Effector memory CD8-positive, alpha-beta T cell (primary cell): Measurements from ENCODE around the gene PROZ.

Source experiments
- ATAC-seq: fragments of 150-1000 bp; cut with Tn5 transposase; replicated peaks from 2 replicates; pipeline ENCODE4 v1.10.0; 2021; ENCODE audit warnings: mild to moderate bottlenecking, moderate library complexity
- DNase-seq, 3 experiments: peaks; one replicate each; pipeline ENCODE4 v3.0.0; 2021
- H3K27ac Mint-ChIP-seq, 2 donors: one replicate each; pipeline ENCODE4 v1.8.0; 2022; ENCODE audit warnings: mild to moderate bottlenecking in 2 of 2, mixed read lengths in 2 of 2, moderate library complexity in 2 of 2
- H3K27me3 Mint-ChIP-seq, 2 donors: one replicate each; pipeline ENCODE4 v1.8.0; 2022; ENCODE audit warnings: mixed read lengths in 2 of 2
- H3K36me3 Mint-ChIP-seq: one replicate; pipeline ENCODE4 v1.8.0; 2022; ENCODE audit warnings: mild to moderate bottlenecking, moderate library complexity, mixed read lengths; ENCODE audit not compliant: insufficient read depth
- H3K4me1 Mint-ChIP-seq, 2 donors: one replicate each; pipeline ENCODE4 v1.8.0; 2022; ENCODE audit warnings: low read depth in 2 of 2, mixed read lengths in 2 of 2
- H3K4me3 Mint-ChIP-seq, 2 donors: one replicate each; pipeline ENCODE4 v1.8.0; 2022; ENCODE audit warnings: mild to moderate bottlenecking in 2 of 2, mixed read lengths in 2 of 2, moderate library complexity in 2 of 2
- H3K9me3 Mint-ChIP-seq, 2 donors: one replicate each; pipeline ENCODE4 v1.8.0; 2022; ENCODE audit warnings: mixed read lengths in 2 of 2

The PROZ gene

DNA sequence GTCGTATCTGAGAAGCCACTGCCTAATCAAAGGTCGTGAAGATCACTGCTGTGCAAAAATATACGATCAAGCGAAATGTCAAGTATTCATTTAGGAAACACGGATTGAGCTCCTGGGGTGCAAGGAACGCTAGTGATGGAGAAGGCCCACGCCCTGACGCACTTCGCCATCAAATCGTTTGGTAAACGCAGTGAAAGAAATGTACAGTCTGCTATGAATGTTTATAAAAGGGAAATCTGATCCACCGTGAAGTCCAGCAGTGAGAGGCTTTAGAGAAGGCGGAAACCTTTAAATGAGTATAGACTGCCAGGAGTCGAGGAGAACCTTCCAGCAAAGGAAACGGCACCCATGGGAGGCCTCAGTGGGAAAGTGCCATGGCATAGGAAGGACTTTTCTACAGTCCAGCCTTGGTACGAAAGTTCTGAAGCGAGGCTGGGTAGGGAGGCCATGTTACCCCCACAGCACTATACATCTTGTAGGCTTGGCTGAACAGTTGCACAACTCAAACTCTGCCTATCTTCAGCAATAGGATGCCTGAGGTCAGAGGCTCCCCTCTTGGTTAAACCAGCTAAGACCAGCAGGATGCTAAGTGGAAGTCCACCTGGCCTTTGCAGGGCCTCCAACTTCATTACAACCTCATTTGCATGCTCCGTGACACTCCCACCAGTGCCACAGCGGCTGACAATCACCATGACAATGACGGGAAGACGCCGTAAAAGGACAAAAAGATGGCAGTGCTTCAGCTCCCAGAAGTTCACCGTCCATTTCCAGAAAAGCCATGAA, 29.6 kb downstream of the PROZ start:
- H3K36me3 Mint-ChIP-seq: peaks cover 37% of the 10 kb centered on the region
- H3K9me3 Mint-ChIP-seq: no peaks in the 10 kb centered on the region
- H3K27ac Mint-ChIP-seq: peak overlapping the region; percentile 77 to 98
- peak overlapping the region in 1 of 2 donors; percentile 70 for H3K4me3 Mint-ChIP-seq
- DNase-seq (no peak), ATAC-seq (no peak)
- H3K27me3 Mint-ChIP-seq: no peaks in the 10 kb centered on the region
- peaks cover 39 to 46% of the 10 kb centered on the region in 2 donors for H3K4me1 Mint-ChIP-seq

DNA sequence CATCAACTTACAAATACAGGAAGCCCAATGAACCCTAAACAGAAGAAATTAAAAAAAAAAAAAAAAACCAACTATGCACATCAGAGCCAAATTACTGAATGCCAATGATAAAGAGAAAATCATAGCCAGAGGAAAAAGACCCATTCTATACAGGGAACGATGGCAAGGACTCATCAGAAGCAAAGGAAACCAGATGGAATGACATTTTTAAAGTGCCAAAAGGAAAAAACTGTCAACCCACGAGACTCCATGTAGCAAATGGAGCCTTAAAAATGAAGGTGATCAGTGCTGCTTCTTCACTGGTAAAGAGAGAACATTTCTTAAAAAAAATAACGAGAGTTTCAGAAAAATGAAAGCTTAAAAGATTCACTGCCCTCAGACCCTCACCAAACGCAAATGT, 31.7 kb downstream of the PROZ start:
- no peak for DNase-seq
- H3K4me1 Mint-ChIP-seq: peaks cover 25 to 32% of the 10 kb centered on the region in 2 donors
- no peak overlapping the region for H3K4me3 Mint-ChIP-seq
- no peaks in the 10 kb centered on the region for H3K27me3 Mint-ChIP-seq
- H3K27ac Mint-ChIP-seq: peak overlapping the region in 1 of 2 donors; percentile 72
- no peaks in the 10 kb centered on the region for H3K9me3 Mint-ChIP-seq
- peaks cover 39% of the 10 kb centered on the region for H3K36me3 Mint-ChIP-seq
- no peak for ATAC-seq

- DNase-seq (no peak), ATAC-seq (no peak)
- Mint-ChIP-seq H3K4me3 (no peak overlapping the region), H3K27ac (no peak overlapping the region), H3K27me3 (no peaks in the 10 kb centered on the region), H3K4me1 (peaks cover 9 to 14% of the 10 kb centered on the region in 2 donors), H3K36me3 (peaks cover 46% of the 10 kb centered on the region), H3K9me3 (no peaks in the 10 kb centered on the region)
These were observed 33.8 kb downstream of the PROZ start for GRCh38 chr13:113192279-113192678.

- Mint-ChIP-seq H3K27me3 (no peaks in the 10 kb centered on the region), H3K36me3 (peaks cover 52% of the 10 kb centered on the region), H3K9me3 (no peaks in the 10 kb centered on the region), H3K4me3 (no peak overlapping the region), H3K27ac (no peak overlapping the region), H3K4me1 (peaks cover 4 to 11% of the 10 kb centered on the region in 2 donors)
- ATAC-seq (no peak), DNase-seq (no peak)
These were observed 34.5 kb downstream of the PROZ start for GRCh38 chr13:113192902-113193301.

DNA sequence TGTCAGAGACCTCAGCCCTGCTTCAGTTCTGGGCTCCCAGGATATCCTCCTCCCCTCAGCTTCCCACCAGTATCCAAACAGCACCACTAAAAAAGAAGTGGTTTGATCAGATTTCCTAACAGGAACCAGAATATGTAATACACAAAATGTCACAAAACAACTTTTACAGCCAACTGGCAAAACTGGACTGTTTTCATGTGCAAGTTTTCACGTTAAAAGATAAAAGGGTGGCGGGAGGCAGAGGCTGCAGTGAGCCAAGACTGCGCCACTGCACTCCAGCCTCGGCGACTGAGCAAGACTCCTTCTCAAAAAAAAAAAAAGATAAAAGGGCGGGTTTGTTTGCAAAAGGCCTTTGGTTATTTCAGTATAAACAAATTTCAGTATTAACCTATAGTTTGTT, 36.9 kb downstream of the PROZ start:
- Mint-ChIP-seq H3K4me1 (peaks cover 0 to 1% of the 10 kb centered on the region in 2 donors), H3K36me3 (peaks cover 65% of the 10 kb centered on the region)
- no peak for ATAC-seq

DNA sequence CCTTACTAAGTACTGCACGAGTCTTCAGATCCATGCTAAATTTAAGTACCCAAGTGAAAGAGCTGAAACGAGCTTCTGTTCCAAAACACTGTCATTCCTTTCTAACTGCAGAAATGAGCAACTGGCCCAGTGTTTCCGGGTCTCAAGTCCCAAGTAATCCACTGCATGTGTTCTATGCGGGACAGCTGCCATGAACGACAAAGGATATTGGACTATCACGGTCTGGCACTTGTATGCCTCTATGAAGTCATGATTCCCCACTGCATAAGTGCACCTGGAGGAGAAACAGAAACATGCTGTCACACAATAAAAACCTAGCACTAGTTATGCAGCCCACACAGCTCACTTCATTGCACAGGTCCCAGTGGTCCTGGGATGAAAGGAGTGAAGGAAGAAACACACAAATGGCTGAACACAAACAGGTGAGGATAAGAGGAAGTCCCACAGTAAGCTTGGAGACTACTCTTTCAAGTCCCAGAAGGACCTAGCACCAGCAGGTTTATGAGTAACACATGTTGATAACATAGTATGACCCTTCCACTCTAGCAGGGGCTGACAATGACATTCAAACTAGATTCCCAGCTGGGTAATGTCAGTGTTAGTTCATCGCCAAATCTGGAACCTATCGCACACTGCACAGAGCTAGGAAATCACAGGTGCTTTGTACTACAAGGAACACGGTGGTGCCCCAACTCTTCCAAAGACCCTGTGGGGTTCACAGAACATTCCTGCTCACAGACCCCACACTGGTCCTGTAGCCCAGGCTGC, 38.7 kb downstream of the PROZ start:
- H3K4me1 Mint-ChIP-seq: peaks cover 7 to 8% of the 10 kb centered on the region in 2 donors
- H3K36me3 Mint-ChIP-seq: peaks cover 67% of the 10 kb centered on the region
- H3K27me3 Mint-ChIP-seq: no peaks in the 10 kb centered on the region
- DNase-seq: no peak
- no peaks in the 10 kb centered on the region for H3K9me3 Mint-ChIP-seq
- no peak overlapping the region for H3K27ac Mint-ChIP-seq
- H3K4me3 Mint-ChIP-seq: no peak overlapping the region
- ATAC-seq: no peak

More for the DNA sequence above, 36.9 kb downstream of the PROZ start:
- Mint-ChIP-seq H3K27me3 (no peaks in the 10 kb centered on the region), H3K4me3 (no peak overlapping the region), H3K27ac (no peak overlapping the region), H3K9me3 (no peaks in the 10 kb centered on the region)
- no peak for DNase-seq

DNA sequence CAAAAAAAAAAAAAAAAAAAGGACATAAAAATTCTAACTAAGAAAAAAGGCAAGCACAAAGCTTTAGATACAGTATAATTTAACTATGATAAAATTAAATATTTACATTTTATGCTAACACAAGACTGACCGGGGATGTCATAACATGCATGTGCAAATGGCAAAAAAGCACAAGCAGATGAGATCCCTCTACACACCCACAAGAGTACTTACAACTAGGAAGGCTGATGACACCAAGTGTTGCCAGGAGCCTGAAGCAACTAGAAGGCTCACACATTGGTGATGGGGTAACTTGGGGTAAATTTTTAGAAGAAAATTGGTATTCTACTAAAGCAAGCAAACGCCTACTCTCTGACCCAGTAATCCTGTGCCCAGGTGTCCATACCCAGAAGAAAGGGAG, 43.4 kb downstream of the PROZ start:
- Mint-ChIP-seq H3K4me1 (peaks cover 42 to 43% of the 10 kb centered on the region in 2 donors), H3K27ac (peak overlapping the region in 1 of 2 donors; percentile 21), H3K9me3 (no peaks in the 10 kb centered on the region), H3K36me3 (peaks cover 42% of the 10 kb centered on the region), H3K27me3 (no peaks in the 10 kb centered on the region), H3K4me3 (no peak overlapping the region)
- ATAC-seq: no peak
- DNase-seq: no peak

DNA sequence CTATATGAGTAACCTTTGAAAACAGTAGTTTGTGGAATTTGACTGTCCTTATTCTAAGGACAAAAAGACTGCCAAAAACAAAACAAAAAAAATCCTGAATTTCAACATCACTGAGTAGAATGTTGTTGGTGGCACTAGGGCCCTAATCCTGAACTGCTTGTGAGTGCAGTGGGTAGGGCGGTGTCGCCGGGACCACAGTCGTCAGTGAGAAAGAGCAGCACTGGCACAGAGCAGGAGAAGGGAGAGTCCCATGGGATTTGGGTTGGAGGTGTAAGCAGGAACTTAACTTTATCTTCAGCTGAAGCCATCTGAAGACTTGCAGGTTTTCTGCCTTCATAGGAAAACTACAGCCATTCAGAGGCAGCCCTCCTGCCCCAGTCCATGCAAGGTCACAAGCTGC, 44.5 kb downstream of the PROZ start:
- no peaks in the 10 kb centered on the region for H3K9me3 Mint-ChIP-seq
- H3K27ac Mint-ChIP-seq: peak overlapping the region; percentile 23 to 26
- peaks cover 38% of the 10 kb centered on the region for H3K36me3 Mint-ChIP-seq
- no peak for ATAC-seq
- H3K27me3 Mint-ChIP-seq: no peaks in the 10 kb centered on the region
- DNase-seq: no peak
- no peak overlapping the region for H3K4me3 Mint-ChIP-seq
- peaks cover 49 to 54% of the 10 kb centered on the region in 2 donors for H3K4me1 Mint-ChIP-seq

DNA sequence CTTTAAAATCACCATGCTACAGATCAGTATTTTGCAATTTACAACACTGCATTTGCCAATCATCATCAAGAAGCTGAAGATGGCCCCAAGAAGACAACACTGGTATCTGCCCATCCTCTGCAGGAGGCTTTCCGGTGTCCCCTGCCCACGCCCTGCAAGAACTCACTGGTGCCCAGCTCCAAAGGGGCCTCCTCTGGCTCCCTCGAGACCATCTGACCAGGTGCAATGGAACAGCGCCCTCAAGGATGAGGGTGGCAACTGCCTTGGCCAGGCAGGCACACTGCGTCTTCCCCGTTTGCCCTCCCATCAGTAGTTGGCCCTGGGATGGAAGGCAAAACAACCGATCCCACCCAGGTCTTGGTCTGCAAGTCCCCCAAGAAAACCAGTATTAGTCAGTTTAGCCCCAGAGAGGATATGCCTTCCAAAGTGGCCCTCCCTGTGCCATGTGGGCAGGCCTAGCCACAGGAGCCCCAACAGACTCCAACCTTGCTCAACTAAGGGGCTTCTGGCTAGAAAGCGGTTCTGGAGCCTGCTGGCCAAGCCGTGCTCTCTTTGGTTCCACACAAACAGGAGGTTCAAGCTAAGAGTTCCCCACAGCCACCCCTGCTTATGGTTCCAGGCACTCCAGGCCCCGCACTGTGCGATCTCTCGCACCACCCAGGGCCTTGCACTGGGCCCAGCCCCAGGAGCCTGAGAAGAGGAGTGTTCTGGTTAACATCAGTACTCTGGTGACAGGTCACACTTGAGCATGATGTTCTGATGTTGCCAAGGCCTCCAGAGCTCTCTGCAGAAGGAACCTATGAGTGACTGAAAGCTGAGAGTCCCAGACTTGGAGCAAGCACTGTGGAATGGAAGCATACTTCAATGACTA, 45.3 kb downstream of the PROZ start:
- Mint-ChIP-seq H3K27ac (no peak overlapping the region), H3K4me3 (no peak overlapping the region), H3K4me1 (peaks cover 49 to 56% of the 10 kb centered on the region in 2 donors), H3K27me3 (no peaks in the 10 kb centered on the region), H3K9me3 (no peaks in the 10 kb centered on the region), H3K36me3 (peaks cover 33% of the 10 kb centered on the region)
- ATAC-seq (no peak), DNase-seq (no peak)

DNA sequence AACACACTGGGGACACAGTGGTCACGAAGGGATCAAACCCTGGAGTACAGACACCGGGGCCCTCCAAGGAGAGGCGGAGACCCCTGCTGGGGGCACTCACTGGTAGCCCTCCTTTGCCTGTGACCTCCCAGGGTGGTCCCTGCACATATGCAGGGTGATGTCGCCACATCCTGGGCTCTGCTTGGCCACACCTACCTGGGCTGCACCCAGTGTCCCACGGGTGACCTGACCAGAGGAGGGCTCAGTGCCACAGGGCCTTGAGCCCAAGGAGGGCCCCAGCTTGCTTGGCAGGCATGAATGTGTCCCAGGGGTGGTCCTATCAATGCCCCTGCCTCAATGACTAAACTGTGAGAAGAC, 45.9 kb downstream of the PROZ start:
- DNase-seq (no peak), ATAC-seq (no peak)
- Mint-ChIP-seq H3K4me1 (peaks cover 49 to 56% of the 10 kb centered on the region in 2 donors), H3K27me3 (no peaks in the 10 kb centered on the region), H3K36me3 (peaks cover 26% of the 10 kb centered on the region), H3K9me3 (no peaks in the 10 kb centered on the region), H3K4me3 (no peak overlapping the region), H3K27ac (no peak overlapping the region)

GRCh38 chr13:113205428-113205931, 47.0 kb downstream of the PROZ start:
- Mint-ChIP-seq H3K36me3 (peaks cover 23% of the 10 kb centered on the region), H3K9me3 (no peaks in the 10 kb centered on the region), H3K27ac (peak overlapping the region; percentile 65 to 96), H3K27me3 (no peaks in the 10 kb centered on the region), H3K4me3 (peak overlapping the region in 1 of 2 donors; percentile 1), H3K4me1 (peaks cover 49 to 56% of the 10 kb centered on the region in 2 donors)
- DNase-seq (no peak), ATAC-seq (no peak)

GRCh38 chr13:113207460-113207859, 49.0 kb downstream of the PROZ start:
- Mint-ChIP-seq H3K4me1 (peaks cover 52 to 61% of the 10 kb centered on the region in 2 donors), H3K4me3 (peak overlapping the region; percentile 79 to 85), H3K9me3 (no peaks in the 10 kb centered on the region), H3K27ac (peak overlapping the region; percentile 91 to 96), H3K36me3 (peaks cover 29% of the 10 kb centered on the region), H3K27me3 (no peaks in the 10 kb centered on the region)
- ATAC-seq (no peak), DNase-seq (no peak)

GRCh38 chr13:113207890-113208420, 49.5 kb downstream of the PROZ start:
- Mint-ChIP-seq H3K9me3 (no peaks in the 10 kb centered on the region), H3K4me3 (peak overlapping the region; percentile 79 to 85), H3K27me3 (no peaks in the 10 kb centered on the region), H3K36me3 (peaks cover 32% of the 10 kb centered on the region), H3K4me1 (peaks cover 48 to 58% of the 10 kb centered on the region in 2 donors), H3K27ac (peak overlapping the region; percentile 91 to 96)
- ATAC-seq (peak; percentile 4), DNase-seq (no peak)
